Panc1 (cell line): ENCODE data around the gene SAP30. TPM values are rescaled to one million over a fixed set of nuclear protein-coding genes. Genes with fewer than 3 reads are reported as not detected.

Experiments
- ATAC-seq: fragments of 200-7000 bp; cut with Tn5 transposase; 2 replicates; pipeline ENCODE4 v1.9.1; 2020; ENCODE audit warnings: mild to moderate bottlenecking, moderate library complexity
- BruUV-seq: library from RNA; stranded (reverse); fragments of 400-500 nt; replicated peaks from 2 replicates; lab custom pipeline; 2021; lab: Mats Ljungman, UMichigan
- CTCF ChIA-PET: fragments of 300-600 bp; sonication (Branson Sonifier 250); formaldehyde crosslinking; loops from one replicate; lab custom pipeline; 2022; ENCODE audit warnings: antibody characterized with exemption; lab: Charles Lee
- POLR2A ChIA-PET: fragments of 300-600 bp; sonication (Branson Sonifier 250); formaldehyde crosslinking; loops from one replicate; lab custom pipeline; 2022; ENCODE audit warnings: antibody characterized with exemption; lab: Charles Lee
- DNase-seq: peaks from one replicate; pipeline ENCODE4 v3.0.0-alpha.2; 2010; ENCODE audit warnings: low read depth, low spot score
- H3K27ac ChIP-seq: 2 replicates; pipeline ENCODE4 v1.5.1; 2011; ENCODE audit warnings: mild to moderate bottlenecking, low read length, inconsistent platforms
- H3K27me3 ChIP-seq: fragments of 200-500 bp; sonication (Bioruptor generic); 2 replicates; pipeline ENCODE4 v1.6.0; 2014; ENCODE audit warnings: low read length, inconsistent platforms; ENCODE audit not compliant: control insufficient read depth, insufficient read depth
- H3K36me3 ChIP-seq: fragments of 200-500 bp; sonication (Bioruptor generic); 2 replicates; pipeline ENCODE4 v1.5.1; 2014; ENCODE audit warnings: inconsistent platforms, mild to moderate bottlenecking, low read length, moderate library complexity; ENCODE audit not compliant: control insufficient read depth, insufficient read depth
- H3K4me1 ChIP-seq: 2 replicates; pipeline ENCODE4 v1.5.1; 2011; ENCODE audit warnings: inconsistent platforms, mild to moderate bottlenecking, low read length, moderate library complexity; ENCODE audit not compliant: control insufficient read depth, insufficient read depth
- H3K4me3 ChIP-seq, 2 experiments: 2 replicates each; pipeline ENCODE4 v1.5.1; 2011 to 2012; ENCODE audit warnings: low read depth in 2 of 2, low read length in 2 of 2, mild to moderate bottlenecking in 2 of 2, inconsistent platforms in 1 of 2, moderate library complexity in 1 of 2
- H3K9me3 ChIP-seq: fragments of 200-500 bp; sonication (Bioruptor generic); 2 replicates; pipeline ENCODE4 v1.5.1; 2014; ENCODE audit warnings: low read depth, mild to moderate bottlenecking, inconsistent platforms, low read length, moderate library complexity; ENCODE audit not compliant: control insufficient read depth, insufficient read depth
- POLR2AphosphoS5 ChIP-seq: IDR thresholded peaks from 2 replicates; pipeline ENCODE4 v1.6.1; 2012; ENCODE audit warnings: mild to moderate bottlenecking, low read depth, low read length, moderate library complexity
- REST ChIP-seq, 2 experiments: IDR thresholded peaks; 2 replicates each; pipeline ENCODE4 v1.6.1; 2011 to 2012; ENCODE audit warnings: low read depth in 2 of 2, control low read depth in 1 of 2, low read length in 1 of 2, mild to moderate bottlenecking in 1 of 2, moderate library complexity in 1 of 2; ENCODE audit not compliant: insufficient read depth in 1 of 2
- SIN3A ChIP-seq: IDR thresholded peaks from 2 replicates; pipeline ENCODE4 v1.6.1; 2012; ENCODE audit warnings: low read depth, mild to moderate bottlenecking, low read length, moderate library complexity, borderline replicate concordance; ENCODE audit not compliant: insufficient read depth
- TCF7L2 ChIP-seq: IDR thresholded peaks from 2 replicates; pipeline ENCODE4 v1.6.1; 2011; ENCODE audit warnings: mild to moderate bottlenecking, low read depth, low read length, inconsistent platforms
- in situ Hi-C: cut with HindIII; loops from 2 replicates; pipeline ENCODE4 v1.10.0; 2016; ENCODE audit warnings: low sequenced_read_pairs, low pct_unique_long_range_greater_than_20kb
- intact Hi-C: fragments of 100-400 bp; cut with micrococcal nuclease; formaldehyde crosslinking; loops from one replicate; pipeline ENCODE4 v1.10.0; 2022; ENCODE audit not compliant: unreplicated experiment
- total RNA-seq: library from RNA; stranded (reverse); gene quantifications from one replicate; pipeline ENCODE4 v1.2.1, GENCODE V29; 2021; ENCODE audit not compliant: unreplicated experiment
- TF ChIP-seq, protein P1 (sequence below): fragments of 450-650 bp; IDR thresholded peaks from 2 replicates; pipeline ENCODE4 v1.5.1; 2017; ENCODE audit warnings: mild to moderate bottlenecking

Gene SAP30
- total RNA-seq, 1 experiment from 2014 or later: 23.4 TPM

DNA sequence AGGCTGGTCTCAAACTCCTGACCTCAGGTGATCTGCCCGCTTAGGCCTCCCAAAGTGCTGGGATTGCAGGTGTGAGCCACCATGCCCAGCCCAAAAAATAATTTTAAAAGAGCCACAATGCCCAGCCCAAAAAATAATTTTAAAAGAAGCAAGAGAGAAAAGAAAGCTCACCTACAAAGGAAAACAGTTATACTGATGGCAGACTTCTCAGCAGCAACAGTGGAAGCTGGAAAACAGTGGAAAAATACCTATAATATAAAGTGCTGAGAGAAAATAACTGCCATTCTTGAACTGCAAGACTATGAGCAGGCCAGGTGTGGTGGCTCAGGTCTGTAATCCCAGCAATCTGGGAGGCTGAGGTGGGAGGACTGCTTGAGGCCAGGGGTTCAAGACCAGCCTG, 23.3 kb upstream of the SAP30 start:
- Histone ChIP-seq H3K27ac (no peak overlapping the region), H3K9me3 (no peaks in the 10 kb centered on the region), H3K4me1 (no peaks in the 10 kb centered on the region), H3K36me3 (no peaks in the 10 kb centered on the region), H3K4me3 (no peak overlapping the region), H3K27me3 (no peaks in the 10 kb centered on the region)
- TF ChIP-seq SIN3A (no peak), REST (IDR thresholded peaks at IDR 0.05; ENCODE audit: insufficient read depth in 1 of 2, low read depth in 2 of 2, low read length in 1 of 2) (no peak), POLR2AphosphoS5 (no peak)
- TF ChIP-seq, protein P1, sequence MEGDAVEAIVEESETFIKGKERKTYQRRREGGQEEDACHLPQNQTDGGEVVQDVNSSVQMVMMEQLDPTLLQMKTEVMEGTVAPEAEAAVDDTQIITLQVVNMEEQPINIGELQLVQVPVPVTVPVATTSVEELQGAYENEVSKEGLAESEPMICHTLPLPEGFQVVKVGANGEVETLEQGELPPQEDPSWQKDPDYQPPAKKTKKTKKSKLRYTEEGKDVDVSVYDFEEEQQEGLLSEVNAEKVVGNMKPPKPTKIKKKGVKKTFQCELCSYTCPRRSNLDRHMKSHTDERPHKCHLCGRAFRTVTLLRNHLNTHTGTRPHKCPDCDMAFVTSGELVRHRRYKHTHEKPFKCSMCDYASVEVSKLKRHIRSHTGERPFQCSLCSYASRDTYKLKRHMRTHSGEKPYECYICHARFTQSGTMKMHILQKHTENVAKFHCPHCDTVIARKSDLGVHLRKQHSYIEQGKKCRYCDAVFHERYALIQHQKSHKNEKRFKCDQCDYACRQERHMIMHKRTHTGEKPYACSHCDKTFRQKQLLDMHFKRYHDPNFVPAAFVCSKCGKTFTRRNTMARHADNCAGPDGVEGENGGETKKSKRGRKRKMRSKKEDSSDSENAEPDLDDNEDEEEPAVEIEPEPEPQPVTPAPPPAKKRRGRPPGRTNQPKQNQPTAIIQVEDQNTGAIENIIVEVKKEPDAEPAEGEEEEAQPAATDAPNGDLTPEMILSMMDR: no peak
- intact Hi-C loops: no loop called here
- in situ Hi-C loops: no loop called here
- DNase-seq (no peak), ATAC-seq (no peak)
- ChIA-PET POLR2A (no interaction called here), CTCF (no interaction called here)
- BruUV-seq: no TSS peak

- intact Hi-C loops: no loop called here
- Histone ChIP-seq H3K27me3 (no peaks in the 10 kb centered on the region), H3K4me1 (no peaks in the 10 kb centered on the region), H3K9me3 (no peaks in the 10 kb centered on the region), H3K27ac (no peak overlapping the region), H3K36me3 (no peaks in the 10 kb centered on the region), H3K4me3 (no peak overlapping the region)
- ChIA-PET CTCF (no interaction called here), POLR2A (interaction anchor here (0.6 kb wide), 1 partner anchor 13 kb away, joined by 3 read pairs; the partner anchor contains the start of gene SAP30)
- ATAC-seq (no peak), DNase-seq (no peak)
- in situ Hi-C loops: no loop called here
- TF ChIP-seq SIN3A (no peak), REST (IDR thresholded peaks at IDR 0.05; ENCODE audit: insufficient read depth in 1 of 2, low read depth in 2 of 2, low read length in 1 of 2) (no peak), TCF7L2 (no peak), POLR2AphosphoS5 (no peak)
- TF ChIP-seq, protein P1: no peak
- BruUV-seq: no TSS peak
Measured at GRCh38 chr4:173357939-173358338, 12.8 kb upstream of the SAP30 start.
